ENCODE data around the gene DNAAF2. TPM values are rescaled to one million over a fixed set of nuclear protein-coding genes. Genes with fewer than 3 reads are reported as not detected.

DNAAF2 gene
- total and polyA plus RNA-seq, 2 of the 13 experiments (the other 11 are each of a cell fraction or from before 2014, with no cell fraction given) = 6.1 to 13.6 TPM

DNA sequence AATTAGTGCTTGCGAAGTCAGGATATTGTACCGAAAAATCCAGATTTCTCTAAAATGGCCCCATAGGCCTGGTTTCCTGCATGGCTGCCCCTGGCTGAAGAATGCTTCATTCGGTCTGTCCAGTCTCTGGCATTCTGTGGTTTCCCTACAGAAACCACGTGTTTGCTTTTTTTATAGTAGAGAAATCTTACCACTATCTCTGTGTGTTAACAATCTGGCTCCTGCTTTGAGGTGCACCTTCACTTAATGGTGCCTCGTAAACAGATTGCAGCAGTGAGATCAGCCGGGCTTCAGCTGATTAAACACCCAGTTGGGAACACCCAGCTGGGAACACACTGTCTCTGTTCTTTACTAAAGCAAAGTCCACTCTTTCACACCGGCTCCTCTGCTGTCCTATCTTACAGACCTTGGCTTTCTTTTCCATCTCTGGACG, 6.7 kb upstream of the DNAAF2 start (continued):
- TF ChIP-seq HNF4G (IDR thresholded peaks at IDR 0.05; ENCODE audit: borderline replicate concordance, low read depth, low read length) (peak; percentile 94), HNF4G (CRISPR knock-in tag; IDR thresholded peaks at IDR 0.05; ENCODE audit: borderline replicate concordance, low read depth) (peak; percentile 87; the same call in 1 of the 2 replicates), TAF1 (CRISPR knock-in tag; IDR thresholded peaks at IDR 0.05) (no peak), ZNF781 (CRISPR knock-in tag; IDR thresholded peaks at IDR 0.05; ENCODE audit: borderline replicate concordance, not compliant biosample characterization) (peak; percentile 17), SRY (CRISPR knock-in tag; IDR thresholded peaks at IDR 0.05) (no peak), HNRNPLL (IDR thresholded peaks at IDR 0.05; ENCODE audit: low read depth, low read length, poor library complexity, severe bottlenecking) (no peak), ZNF580 (CRISPR knock-in tag; IDR thresholded peaks at IDR 0.05; ENCODE audit: borderline replicate concordance, low read depth) (peak; percentile 81; the same call in 1 of the 2 replicates), REL (CRISPR knock-in tag; conservative IDR thresholded peaks at IDR 0.05) (no peak), ZNF556 (CRISPR knock-in tag; IDR thresholded peaks at IDR 0.05; ENCODE audit: borderline replicate concordance) (peak; percentile 46; the same call in 1 of the 2 replicates), MIER2 (CRISPR knock-in tag; IDR thresholded peaks at IDR 0.05) (no peak), PAXIP1 (CRISPR knock-in tag; conservative IDR thresholded peaks at IDR 0.05) (peak; percentile 93), SMC3 (IDR thresholded peaks at IDR 0.05; ENCODE audit: low read length) (0 out of 2 replicates have a peak, but pooled peaks have one; percentile 10), NONO (IDR thresholded peaks at IDR 0.05) (no peak), NONO (CRISPR knock-in tag; conservative IDR thresholded peaks at IDR 0.05) (peak; percentile 82), ZBTB21 (CRISPR knock-in tag; IDR thresholded peaks at IDR 0.05) (peak; percentile 62), ATRX (CRISPR knock-in tag; IDR thresholded peaks at IDR 0.05; ENCODE audit: borderline replicate concordance) (no peak), ARNT (IDR thresholded peaks at IDR 0.05) (no peak), ZNF264 (CRISPR knock-in tag; IDR thresholded peaks at IDR 0.05) (peak; percentile 94), FOSL2 (CRISPR knock-in tag; IDR thresholded peaks at IDR 0.05) (peak; percentile 67), GTF3A (CRISPR knock-in tag; conservative IDR thresholded peaks at IDR 0.05) (no peak), EZH2 (conservative IDR thresholded peaks at IDR 0.05; ENCODE audit: low read depth, low read length) (no peak), ZNF468 (CRISPR knock-in tag; IDR thresholded peaks at IDR 0.05) (no peak), CHD4 (IDR thresholded peaks at IDR 0.05; ENCODE audit: borderline replicate concordance, low read length) (no peak), ZNF335 (CRISPR knock-in tag; IDR thresholded peaks at IDR 0.05) (0 out of 2 replicates have a peak, but pooled peaks have one; percentile 52), JARID2 (CRISPR knock-in tag; IDR thresholded peaks at IDR 0.05; ENCODE audit: insufficient replicate concordance) (no peak), TAF15 (IDR thresholded peaks at IDR 0.05; ENCODE audit: low read depth, low read length, poor library complexity, severe bottlenecking) (no peak), CC2D1A (CRISPR knock-in tag; IDR thresholded peaks at IDR 0.05) (no peak), ZNF317 (CRISPR knock-in tag; IDR thresholded peaks at IDR 0.05) (peak; percentile 73; the same call in 1 of the 2 replicates)
- TF ChIP-seq, protein P1, sequence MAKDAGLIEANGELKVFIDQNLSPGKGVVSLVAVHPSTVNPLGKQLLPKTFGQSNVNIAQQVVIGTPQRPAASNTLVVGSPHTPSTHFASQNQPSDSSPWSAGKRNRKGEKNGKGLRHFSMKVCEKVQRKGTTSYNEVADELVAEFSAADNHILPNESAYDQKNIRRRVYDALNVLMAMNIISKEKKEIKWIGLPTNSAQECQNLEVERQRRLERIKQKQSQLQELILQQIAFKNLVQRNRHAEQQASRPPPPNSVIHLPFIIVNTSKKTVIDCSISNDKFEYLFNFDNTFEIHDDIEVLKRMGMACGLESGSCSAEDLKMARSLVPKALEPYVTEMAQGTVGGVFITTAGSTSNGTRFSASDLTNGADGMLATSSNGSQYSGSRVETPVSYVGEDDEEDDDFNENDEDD (CRISPR knock-in tag; IDR thresholded peaks at IDR 0.05; ENCODE audit: borderline replicate concordance) = peak; percentile 24; the same call in 1 of the 2 replicates
